Neural cell (in vitro differentiated cells): Measurements from ENCODE around the gene EPS8.

Source experiments
- CTCF ChIP-seq: fragments of 450-650 bp; IDR thresholded peaks from 2 replicates; pipeline ENCODE4 v1.5.1; 2014; ENCODE audit warnings: antibody characterized with exemption, mild to moderate bottlenecking, moderate library complexity; ENCODE audit not compliant: poor library complexity, severe bottlenecking
- EP300 ChIP-seq: fragments of 450-650 bp; conservative IDR thresholded peaks from 2 replicates; pipeline ENCODE4 v1.6.1; 2014; ENCODE audit warnings: antibody characterized with exemption, mild to moderate bottlenecking, moderate library complexity; ENCODE audit not compliant: poor library complexity, severe bottlenecking
- EZH2 ChIP-seq: fragments of 200-600, 300-800 bp; shearing (Covaris generic), sonication (generic); IDR thresholded peaks from 2 replicates; pipeline ENCODE4 v1.6.1; 2014; ENCODE audit warnings: antibody characterized with exemption, low read length, borderline replicate concordance, mild to moderate bottlenecking; ENCODE audit not compliant: insufficient read depth, poor library complexity, severe bottlenecking
- MXI1 ChIP-seq: fragments of 450-650 bp; conservative IDR thresholded peaks from 2 replicates; pipeline ENCODE4 v1.6.1; 2014; ENCODE audit warnings: antibody characterized with exemption, mild to moderate bottlenecking; ENCODE audit not compliant: poor library complexity, severe bottlenecking
- POLR2AphosphoS5 ChIP-seq: IDR thresholded peaks from 2 replicates; pipeline ENCODE4 v1.6.1; 2012
- RAD21 ChIP-seq: fragments of 450-650 bp; conservative IDR thresholded peaks from 2 replicates; pipeline ENCODE4 v1.6.1; 2014; ENCODE audit warnings: antibody characterized with exemption, mild to moderate bottlenecking, moderate library complexity
- REST ChIP-seq: IDR thresholded peaks from 2 replicates; pipeline ENCODE4 v1.6.1; 2012; ENCODE audit warnings: borderline replicate concordance
- SMC3 ChIP-seq: fragments of 450-650 bp; conservative IDR thresholded peaks from 2 replicates; pipeline ENCODE4 v1.6.1; 2014; ENCODE audit warnings: antibody characterized with exemption, mild to moderate bottlenecking, moderate library complexity; ENCODE audit not compliant: poor library complexity
- TAF1 ChIP-seq: IDR thresholded peaks from 2 replicates; pipeline ENCODE4 v1.6.1; 2012; ENCODE audit warnings: low read depth

GRCh38 chr12:15770021-15770420 is 19.2 kb downstream of the EPS8 start:
- TF ChIP-seq CTCF, result no peak
- no peak for TF ChIP-seq EP300
- no peak for TF ChIP-seq REST
- TF ChIP-seq TAF1, result no peak
- TF ChIP-seq RAD21, result no peak
- no peak for TF ChIP-seq POLR2AphosphoS5
- no peak for TF ChIP-seq EZH2
- no peak for TF ChIP-seq SMC3
- no peak for TF ChIP-seq MXI1
